Measurements from ENCODE around the gene BOD1.
A peak's percentile ranks its signal among the peaks of the same experiment; 100 is the strongest.
"Not testable (repeated sequence)": the region's sequence is repeated elsewhere in the genome, so short reads cannot be mapped to it uniquely, and the experiment has no call there.

BOD1 gene

GRCh38 chr5:173620784-173621183 lies 4.3 kb upstream of the BOD1 start:
- no peak for DNase-seq (ENCODE audit: extremely low read depth in 1 of 2, low read depth in 1 of 2)

- DNase-seq (ENCODE audit: extremely low read depth in 1 of 2, low read depth in 1 of 2), result peak in 1 of 2 donors; percentile 14
These were observed 2.6 kb upstream of the BOD1 start for GRCh38 chr5:173618927-173619519.

- peak; percentile 43 to 45 for DNase-seq (ENCODE audit: extremely low read depth in 1 of 2, low read depth in 1 of 2)
These were observed 420 bp downstream of the BOD1 start for GRCh38 chr5:173615884-173616576.

GRCh38 chr5:173614591-173614990 lies 1.9 kb downstream of the BOD1 start:
- DNase-seq (ENCODE audit: extremely low read depth in 1 of 2, low read depth in 1 of 2), result no peak

DNA sequence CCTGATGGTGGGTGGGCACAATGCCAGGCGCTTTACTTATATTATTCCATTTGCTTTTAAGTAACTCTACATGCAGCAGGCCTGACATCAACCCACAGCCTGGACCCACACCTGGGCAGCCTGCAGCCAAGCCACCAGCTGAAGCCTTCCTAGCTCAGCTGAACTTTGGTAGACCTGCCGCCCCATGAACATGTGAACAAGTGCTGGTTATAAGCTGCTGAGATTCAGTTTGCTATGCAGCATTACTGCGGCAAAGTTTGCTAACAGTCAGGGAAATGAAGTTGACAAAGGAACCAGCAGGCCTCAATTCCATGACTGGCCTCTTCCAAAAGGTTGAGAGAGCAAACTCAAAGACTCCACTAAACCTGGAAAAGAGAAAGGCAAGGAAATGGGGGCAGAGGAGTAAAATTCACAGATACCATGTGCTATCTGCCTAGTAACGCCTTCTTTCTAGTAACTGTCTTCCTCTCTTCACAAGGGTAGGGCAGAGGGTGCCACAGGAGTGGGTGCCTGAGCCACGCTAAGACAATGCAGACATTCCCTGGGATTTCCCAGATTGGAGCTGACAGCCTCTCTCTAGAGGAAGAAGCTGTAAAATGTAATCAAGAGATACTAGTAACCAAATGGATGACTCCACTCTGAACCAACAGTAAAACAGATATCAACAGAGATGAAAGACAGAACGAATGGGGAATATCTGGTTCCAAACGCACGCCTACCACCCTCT lies 2.9 kb downstream of the BOD1 start:
- no peak for DNase-seq (ENCODE audit: extremely low read depth in 1 of 2, low read depth in 1 of 2)

DNA sequence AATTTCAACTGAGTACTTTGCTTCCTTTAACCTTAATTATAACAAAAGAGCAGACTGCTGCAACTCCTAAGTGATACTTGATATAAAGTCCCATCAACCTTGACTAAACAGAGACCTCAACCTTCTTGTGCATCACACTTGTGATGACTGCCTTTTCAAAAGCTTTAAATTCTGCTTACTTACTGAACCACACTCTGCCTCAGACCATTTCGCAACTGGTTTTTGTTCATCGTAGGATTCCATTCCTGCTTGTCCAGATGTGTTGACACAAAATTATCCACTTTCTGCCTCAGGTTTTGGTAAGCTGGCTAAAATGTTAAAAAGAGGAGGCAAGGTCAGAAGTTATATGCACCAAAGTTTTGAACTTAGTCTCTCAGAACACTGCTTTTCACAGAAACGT lies 3.5 kb downstream of the BOD1 start:
- DNase-seq (ENCODE audit: extremely low read depth in 1 of 2, low read depth in 1 of 2), result no peak

GRCh38 chr5:173611706-173612105 lies 4.7 kb downstream of the BOD1 start:
- no peak for DNase-seq (ENCODE audit: extremely low read depth in 1 of 2, low read depth in 1 of 2)

DNA sequence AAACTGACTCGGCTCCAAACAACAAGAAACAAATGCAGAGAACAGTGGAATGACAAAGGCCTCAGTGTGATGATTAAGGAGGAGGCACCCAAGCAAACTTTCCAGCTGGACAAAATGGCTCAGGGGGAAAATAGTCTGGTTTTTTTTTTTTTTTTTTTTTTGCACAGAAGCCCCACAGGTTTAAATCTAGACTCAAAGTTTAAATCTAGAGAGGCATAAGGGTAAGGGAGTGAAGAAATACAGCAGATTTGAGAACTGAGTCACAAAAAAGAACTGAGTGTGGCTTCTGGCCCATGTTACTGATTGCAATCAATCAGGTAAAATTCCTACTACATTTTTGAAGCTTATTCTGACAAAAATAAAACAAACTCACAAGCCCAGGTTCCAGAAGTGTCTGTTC lies 12.3 kb downstream of the BOD1 start:
- DNase-seq (ENCODE audit: extremely low read depth in 1 of 2, low read depth in 1 of 2), result no peak

- DNase-seq (ENCODE audit: extremely low read depth in 1 of 2, low read depth in 1 of 2), result no peak
These were observed 14.0 kb downstream of the BOD1 start for GRCh38 chr5:173602423-173602822.

DNA sequence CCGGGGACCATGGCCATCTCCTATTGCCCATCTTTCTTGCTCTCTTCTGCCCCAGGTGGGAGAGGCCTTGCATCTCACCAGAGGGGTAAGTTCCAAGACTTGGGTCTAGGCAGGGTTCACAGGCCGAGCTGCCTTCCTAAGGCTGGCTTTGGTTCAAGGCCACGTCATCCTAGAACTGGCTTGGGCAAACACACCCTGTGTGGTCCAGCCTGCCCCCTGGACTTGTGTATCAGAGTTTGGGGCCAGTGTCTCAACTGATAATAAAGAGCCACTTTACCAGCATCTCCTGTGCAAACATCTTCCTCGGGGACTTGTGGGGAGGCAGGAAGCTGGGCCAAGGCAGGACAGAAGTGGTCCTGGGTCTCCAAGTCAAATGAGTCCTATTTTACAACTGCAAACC lies 17.8 kb downstream of the BOD1 start:
- DNase-seq (ENCODE audit: extremely low read depth in 1 of 2, low read depth in 1 of 2), result no peak

DNA sequence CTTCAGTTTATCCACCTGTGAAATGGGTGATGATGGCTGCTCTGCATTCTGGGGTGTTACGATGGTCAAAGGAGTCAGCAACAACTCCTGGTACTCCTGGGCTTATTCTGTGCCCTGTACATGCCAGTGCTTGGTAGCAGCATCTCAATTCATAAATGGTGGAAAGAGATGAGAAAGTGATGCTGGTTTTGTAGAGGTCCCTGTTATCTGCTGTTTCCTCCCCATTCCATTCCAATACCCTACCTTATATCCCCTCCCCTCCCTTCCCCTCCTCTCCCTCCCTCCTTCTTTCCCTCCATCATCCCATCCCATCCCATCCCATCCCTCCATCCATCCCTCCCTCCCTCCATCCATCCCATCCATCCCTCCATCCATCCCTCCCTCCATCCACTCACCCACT lies 19.1 kb downstream of the BOD1 start:
- no peak for DNase-seq (ENCODE audit: extremely low read depth in 1 of 2, low read depth in 1 of 2)

DNA sequence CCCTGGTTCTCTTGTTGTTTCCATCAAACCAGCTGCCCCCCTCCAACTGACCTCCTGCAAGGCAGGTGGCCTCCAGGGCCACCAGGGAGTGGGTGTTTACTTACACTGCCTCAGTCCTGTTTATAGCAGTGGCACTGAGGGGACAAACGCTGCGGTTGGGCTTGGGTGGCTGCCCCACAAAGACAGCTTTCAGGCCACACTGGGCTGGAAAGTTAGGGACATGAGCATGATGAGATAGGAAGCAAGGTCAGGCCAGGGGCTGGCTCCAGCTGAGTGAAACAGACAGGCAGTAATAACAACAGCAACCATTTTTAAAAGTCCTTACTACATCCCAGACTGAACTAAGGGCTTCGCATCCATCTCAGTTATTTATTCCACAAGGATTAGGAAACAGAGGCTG lies 20.6 kb downstream of the BOD1 start:
- no peak for DNase-seq (ENCODE audit: extremely low read depth in 1 of 2, low read depth in 1 of 2)

GRCh38 chr5:173594061-173594460 lies 22.4 kb downstream of the BOD1 start:
- no peak for DNase-seq (ENCODE audit: extremely low read depth in 1 of 2, low read depth in 1 of 2)

DNA sequence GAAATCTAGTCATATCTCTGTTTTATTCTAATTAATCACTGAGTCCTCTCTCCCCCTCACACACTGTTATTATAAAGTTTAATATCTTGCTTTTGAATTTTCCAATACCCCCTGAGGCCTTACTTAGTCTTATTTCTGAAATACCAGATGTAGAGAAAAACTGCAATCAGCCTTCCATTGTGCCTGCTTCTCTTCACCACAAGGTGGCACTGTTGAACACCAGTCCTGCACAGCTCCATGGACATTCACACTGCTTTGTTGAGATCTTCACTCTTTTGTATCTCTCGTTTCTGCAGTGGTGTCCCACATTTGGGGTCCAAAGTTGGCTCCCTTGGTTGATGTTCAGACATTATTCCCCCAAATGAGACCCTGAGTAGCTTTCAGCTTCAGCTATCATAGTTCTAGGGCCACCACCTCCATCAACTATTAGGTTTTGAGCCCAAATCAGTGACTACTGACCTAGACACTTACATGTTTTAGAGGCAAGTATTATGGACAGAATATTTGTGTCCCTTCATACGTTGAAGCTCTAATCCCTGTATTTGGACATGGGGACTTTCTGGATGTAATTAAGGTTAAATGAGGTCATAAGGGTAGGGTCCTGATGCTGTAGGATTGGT lies 24.3 kb downstream of the BOD1 start:
- DNase-seq (ENCODE audit: extremely low read depth in 1 of 2, low read depth in 1 of 2), result no peak

DNA sequence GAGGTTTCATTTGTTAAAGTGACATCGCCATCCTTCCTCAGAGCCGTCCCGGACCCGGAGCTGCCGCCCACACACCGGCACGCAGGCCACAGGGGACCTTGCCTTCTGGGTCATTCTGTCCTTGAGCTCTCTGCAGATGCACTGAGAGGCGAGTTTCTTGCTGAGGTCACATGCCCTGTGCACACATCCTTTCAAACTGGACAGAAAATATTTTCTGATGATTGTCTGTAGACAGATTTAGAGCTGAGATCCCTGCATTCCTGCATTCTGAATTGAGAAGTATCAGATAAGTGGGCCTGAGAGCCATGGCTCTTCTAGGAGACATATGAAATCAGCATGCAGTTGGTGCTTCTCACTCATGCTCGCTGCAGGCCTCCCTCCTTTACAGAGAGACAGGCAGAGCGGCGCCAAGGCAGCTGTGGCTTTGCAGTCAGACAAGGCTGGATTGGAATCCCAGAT lies 25.4 kb downstream of the BOD1 start:
- no peak for DNase-seq (ENCODE audit: extremely low read depth in 1 of 2, low read depth in 1 of 2)

GRCh38 chr5:173590436-173591055 lies 25.9 kb downstream of the BOD1 start:
- DNase-seq (ENCODE audit: extremely low read depth in 1 of 2, low read depth in 1 of 2), result no peak

GRCh38 chr5:173586133-173586532 lies 30.3 kb downstream of the BOD1 start:
- DNase-seq (ENCODE audit: extremely low read depth in 1 of 2, low read depth in 1 of 2), result not testable (repeated sequence)

GRCh38 chr5:173583346-173583745 lies 33.1 kb downstream of the BOD1 start:
- no peak for DNase-seq (ENCODE audit: extremely low read depth in 1 of 2, low read depth in 1 of 2)

DNA sequence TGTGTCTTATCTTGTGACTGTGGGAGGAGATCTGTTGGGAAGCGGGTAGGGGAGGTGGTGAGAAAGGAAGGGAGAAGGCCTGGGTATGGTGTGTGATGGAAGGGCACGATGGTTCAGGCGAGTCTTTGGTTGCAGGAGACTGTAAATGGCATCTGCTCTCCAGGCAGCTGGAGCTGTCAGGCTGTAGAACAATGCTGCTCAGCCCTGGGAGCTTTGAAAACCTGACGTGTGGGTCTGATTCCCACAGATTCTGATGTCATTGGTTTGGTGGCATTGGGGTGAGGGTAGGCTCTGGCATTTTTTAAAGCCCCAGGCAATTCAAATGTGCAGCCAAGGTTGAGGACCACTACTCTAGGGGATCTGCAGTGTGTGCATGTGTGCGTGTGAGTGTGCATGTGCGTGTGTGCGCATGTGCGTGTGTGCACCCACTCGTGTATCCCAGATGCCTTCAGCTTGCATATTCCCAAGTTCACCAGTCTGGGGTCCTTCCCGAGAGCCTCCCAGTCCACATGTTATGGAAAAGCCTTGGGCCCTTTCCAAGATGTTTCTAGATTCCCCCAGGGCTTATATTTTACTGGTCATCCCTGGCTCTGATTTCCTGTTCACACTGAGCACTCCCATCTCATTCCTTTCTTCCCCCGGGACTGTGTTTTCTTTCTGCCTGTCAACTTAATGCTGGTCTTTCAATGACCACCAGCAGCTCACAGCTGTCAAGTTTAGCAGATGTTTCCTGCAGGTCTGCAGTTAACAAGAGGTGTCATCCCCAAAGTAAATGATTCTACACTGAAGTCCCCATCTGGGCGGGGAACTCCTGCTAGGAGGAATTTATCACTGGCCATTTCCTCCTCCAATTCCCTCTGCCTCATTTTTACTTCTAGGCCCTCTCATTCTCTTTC lies 34.0 kb downstream of the BOD1 start:
- no peak for DNase-seq (ENCODE audit: extremely low read depth in 1 of 2, low read depth in 1 of 2)
